ENCODE measurements around the gene DDRGK1. TPM values are rescaled to one million over a fixed set of nuclear protein-coding genes. Genes with fewer than 3 reads are reported as not detected.

DDRGK1 gene
- total RNA-seq, 1 donor from 2014 or later = 45.3 TPM

DNA sequence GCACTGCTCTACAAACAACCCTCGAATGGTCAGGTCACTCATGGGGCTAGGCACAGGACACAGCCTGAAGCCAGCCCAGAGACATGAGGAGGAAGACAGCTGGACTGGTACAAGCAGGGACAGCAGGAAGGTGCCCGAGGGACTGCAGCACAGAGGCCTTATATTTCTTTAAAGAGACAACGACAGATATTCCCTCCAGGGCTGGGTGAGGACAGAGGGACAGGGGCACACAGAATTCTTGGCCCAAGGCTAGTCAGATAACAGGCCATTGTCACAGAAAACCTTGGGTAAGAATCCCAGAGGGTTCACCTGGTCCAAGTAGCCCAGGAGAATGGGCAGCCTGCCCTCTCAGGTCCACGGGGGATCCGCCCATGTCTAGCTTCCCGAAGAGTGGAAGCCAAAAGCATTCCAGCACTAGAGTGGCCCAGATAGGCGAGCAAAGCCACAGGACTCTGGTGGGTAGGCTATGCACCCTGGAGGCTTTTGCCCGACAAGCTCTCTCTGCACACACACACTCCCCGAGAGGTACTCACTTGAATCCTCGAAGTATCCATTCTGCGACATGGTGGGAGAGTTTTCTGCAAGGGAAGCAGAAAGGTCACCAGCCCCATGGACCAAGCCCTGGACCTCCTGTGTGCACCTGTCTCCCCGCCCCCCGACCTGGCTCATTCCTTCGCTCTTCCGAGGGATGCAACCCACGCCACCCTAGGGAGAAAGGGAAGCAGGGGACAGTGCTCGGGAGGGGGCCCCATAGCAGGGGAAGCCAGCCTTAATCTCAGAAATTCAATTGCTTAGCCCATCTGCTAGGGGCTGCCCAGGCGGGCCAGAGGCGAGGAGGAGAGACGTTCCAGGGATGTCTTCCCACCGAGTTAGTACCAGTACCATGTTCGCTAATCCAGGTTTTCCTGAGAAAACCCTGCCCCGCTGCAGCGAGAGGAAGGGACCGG lies 32.8 kb upstream of the DDRGK1 start:
- H3K4me3 Mint-ChIP-seq (ENCODE audit: unreplicated experiment) = peak overlapping the region; percentile 81
- TF ChIP-seq CTCF (IDR thresholded peaks at IDR 0.05; ENCODE audit: unreplicated experiment) = no peak
- H3K4me1 Mint-ChIP-seq (ENCODE audit: unreplicated experiment) = peaks cover 17% of the 10 kb centered on the region
- peaks cover 13% of the 10 kb centered on the region for H3K36me3 Mint-ChIP-seq (ENCODE audit: low read depth, unreplicated experiment)
- DNase-seq (ENCODE audit: low spot score) = no peak
- no peak overlapping the region for H3K27ac Mint-ChIP-seq (ENCODE audit: unreplicated experiment)
- H3K9me3 Mint-ChIP-seq (ENCODE audit: unreplicated experiment) = no peaks in the 10 kb centered on the region
- H3K27me3 Mint-ChIP-seq (ENCODE audit: unreplicated experiment) = peaks cover 19% of the 10 kb centered on the region

DNA sequence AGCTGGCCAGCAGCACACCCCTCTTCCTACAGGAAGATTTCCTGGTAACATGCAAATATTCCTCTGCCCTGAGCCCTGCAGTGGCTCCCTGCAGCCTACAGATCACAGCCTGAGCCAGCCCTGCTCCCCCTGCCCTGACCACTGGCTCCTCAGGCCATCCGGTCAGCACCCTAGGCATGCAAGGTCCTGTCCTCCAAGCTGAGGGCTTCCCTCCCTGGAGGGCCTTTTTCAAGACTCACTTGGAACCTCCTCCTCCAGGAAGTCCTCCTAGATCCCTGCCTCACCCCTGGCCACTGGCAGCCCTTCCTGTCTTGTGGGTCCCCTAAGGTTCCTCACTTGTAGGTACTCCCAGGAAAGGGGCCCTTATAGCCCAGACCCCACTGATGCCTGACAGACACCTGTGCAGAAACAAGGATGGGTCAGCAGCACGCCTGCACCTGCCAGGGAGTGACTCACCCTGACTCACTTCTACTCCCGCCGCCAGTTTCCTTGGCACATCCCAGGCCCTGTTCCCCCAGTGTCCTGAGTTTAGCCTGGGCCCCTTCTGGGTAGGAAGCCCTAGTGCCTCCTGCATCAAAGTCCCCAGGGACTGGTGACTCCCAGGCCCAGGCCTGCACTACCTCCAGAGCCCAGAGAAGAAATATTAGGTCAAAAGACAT lies 31.3 kb upstream of the DDRGK1 start:
- peaks cover 14% of the 10 kb centered on the region for H3K4me1 Mint-ChIP-seq (ENCODE audit: unreplicated experiment)
- DNase-seq (ENCODE audit: low spot score) = no peak
- H3K27ac Mint-ChIP-seq (ENCODE audit: unreplicated experiment) = no peak overlapping the region
- TF ChIP-seq CTCF (IDR thresholded peaks at IDR 0.05; ENCODE audit: unreplicated experiment) = no peak
- H3K4me3 Mint-ChIP-seq (ENCODE audit: unreplicated experiment) = no peak overlapping the region
- H3K9me3 Mint-ChIP-seq (ENCODE audit: unreplicated experiment) = no peaks in the 10 kb centered on the region
- peaks cover 11% of the 10 kb centered on the region for H3K27me3 Mint-ChIP-seq (ENCODE audit: unreplicated experiment)
- peaks cover 10% of the 10 kb centered on the region for H3K36me3 Mint-ChIP-seq (ENCODE audit: low read depth, unreplicated experiment)

- H3K4me1 Mint-ChIP-seq (ENCODE audit: unreplicated experiment) = peaks cover 7% of the 10 kb centered on the region
- no peak overlapping the region for H3K4me3 Mint-ChIP-seq (ENCODE audit: unreplicated experiment)
- H3K9me3 Mint-ChIP-seq (ENCODE audit: unreplicated experiment) = no peaks in the 10 kb centered on the region
- TF ChIP-seq CTCF (IDR thresholded peaks at IDR 0.05; ENCODE audit: unreplicated experiment) = no peak
- no peak for DNase-seq (ENCODE audit: low spot score)
- peaks cover 7% of the 10 kb centered on the region for H3K27me3 Mint-ChIP-seq (ENCODE audit: unreplicated experiment)
- peaks cover 10% of the 10 kb centered on the region for H3K36me3 Mint-ChIP-seq (ENCODE audit: low read depth, unreplicated experiment)
- H3K27ac Mint-ChIP-seq (ENCODE audit: unreplicated experiment) = no peak overlapping the region
Measured at GRCh38 chr20:3233991-3234498, 29.6 kb upstream of the DDRGK1 start.

DNA sequence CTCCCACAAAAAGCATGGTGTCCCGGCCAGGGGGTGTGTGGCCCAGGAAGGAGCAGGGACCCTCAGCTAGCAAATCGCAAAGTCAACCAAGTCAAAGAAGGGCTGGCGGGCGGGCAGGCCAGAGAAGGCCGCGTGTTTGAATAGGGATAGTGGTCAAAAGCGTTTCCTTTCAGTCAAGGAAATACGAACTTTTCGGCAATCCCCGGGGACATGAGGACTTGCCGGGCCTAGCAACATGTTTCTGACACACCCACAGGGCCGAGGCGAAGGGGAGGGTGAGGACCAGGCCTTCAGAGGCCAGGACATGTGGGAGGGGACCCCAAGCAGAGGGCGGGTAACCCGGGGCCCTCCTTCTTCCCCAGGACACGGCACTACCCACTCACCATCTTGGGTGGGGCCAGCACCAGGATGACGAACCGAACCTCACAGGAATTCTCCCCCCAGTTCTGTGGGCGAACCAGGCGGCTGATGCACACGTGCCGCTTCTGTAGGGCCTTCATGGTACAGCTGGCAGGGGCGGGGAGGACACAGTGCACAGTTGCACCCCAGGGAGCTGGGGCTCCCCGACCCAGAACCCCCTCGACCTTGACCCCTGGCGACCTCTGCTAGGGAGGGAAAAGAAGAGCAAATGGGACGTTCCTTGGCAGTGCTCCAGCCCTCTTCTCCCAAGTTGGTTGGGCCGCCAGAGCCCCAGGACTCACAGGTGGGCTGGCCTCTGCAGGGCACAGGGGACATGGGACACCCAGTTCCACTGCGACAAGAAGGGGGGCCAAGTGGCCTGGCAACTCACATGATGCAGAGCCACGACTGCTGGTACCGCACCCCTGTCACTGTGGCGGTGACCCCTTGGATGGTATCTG lies 28.9 kb upstream of the DDRGK1 start:
- Mint-ChIP-seq H3K27me3 (ENCODE audit: unreplicated experiment) (peaks cover 6% of the 10 kb centered on the region), H3K4me1 (ENCODE audit: unreplicated experiment) (peaks cover 7% of the 10 kb centered on the region), H3K4me3 (ENCODE audit: unreplicated experiment) (no peak overlapping the region)

More for the DNA sequence above, 28.9 kb upstream of the DDRGK1 start:
- Mint-ChIP-seq H3K36me3 (ENCODE audit: low read depth, unreplicated experiment) (peaks cover 10% of the 10 kb centered on the region), H3K27ac (ENCODE audit: unreplicated experiment) (no peak overlapping the region), H3K9me3 (ENCODE audit: unreplicated experiment) (no peaks in the 10 kb centered on the region)
- DNase-seq (ENCODE audit: low spot score) = no peak
- no peak for TF ChIP-seq CTCF (IDR thresholded peaks at IDR 0.05; ENCODE audit: unreplicated experiment)

Measured in endothelial cell (in vitro differentiated cells).